ENCODE measurements around the gene DCAF6. TPM values are rescaled to one million over a fixed set of nuclear protein-coding genes. Genes with fewer than 3 reads are reported as not detected.

The DCAF6 gene
- total and polyA plus RNA-seq, 4 donors, result 19.7 to 120 (median 28.2) TPM

- H3K27ac ChIP-seq (ENCODE audit: low read depth in 1 of 2, low read length in 1 of 2), result peak overlapping the region in 1 of 2 donors; percentile 10
- WGBS, 2 donors, result 80 to 85% methylated on average over 16 of the region's 16 CpGs
- DNase-seq, result peak in 2 of 3 donors; percentile 66 to 87
These were observed 149.0 kb downstream of the DCAF6 start for GRCh38 chr1:168085401-168085872.

GRCh38 chr1:168086438-168086837, 150.0 kb downstream of the DCAF6 start:
- Histone ChIP-seq H3K9me3 (ENCODE audit: control insufficient read depth in 4 of 4, insufficient read depth in 3 of 4, low read length in 3 of 4) (no peaks in the 10 kb centered on the region), H3K4me3 (no peak overlapping the region), H3K27me3 (ENCODE audit: control insufficient read depth in 3 of 3, insufficient read depth in 3 of 3, low read length in 2 of 3) (no peaks in the 10 kb centered on the region), H3K27ac (ENCODE audit: low read depth in 1 of 2, low read length in 1 of 2) (no peak overlapping the region), H3K4me1 (ENCODE audit: control insufficient read depth in 5 of 5, insufficient read depth in 5 of 5, low read length in 5 of 5) (peaks cover 0 to 17% (median 0%) of the 10 kb centered on the region in 5 donors), H3K9ac (ENCODE audit: insufficient read depth in 1 of 2, low read length in 2 of 2) (no peak overlapping the region), H3K36me3 (ENCODE audit: control insufficient read depth in 4 of 4, insufficient read depth in 4 of 4, low read length in 4 of 4) (peaks cover 0 to 24% (median 6%) of the 10 kb centered on the region in 4 donors)
- DNase-seq, result no peak
- 82 to 84% methylated on average over 2 of the region's 2 CpGs for WGBS, 2 donors
- ATAC-seq (ENCODE audit: insufficient read depth, low FRiP score), result no peak
- no peak for TF ChIP-seq CTCF (IDR thresholded peaks at IDR 0.05; ENCODE audit: control extremely low read depth, extremely low read depth)

More at GRCh38 chr1:168085401-168085872, 149.0 kb downstream of the DCAF6 start:
- Histone ChIP-seq H3K4me1 (ENCODE audit: control insufficient read depth in 5 of 5, insufficient read depth in 5 of 5, low read length in 5 of 5) (peaks cover 0 to 17% (median 0%) of the 10 kb centered on the region in 5 donors), H3K36me3 (ENCODE audit: control insufficient read depth in 4 of 4, insufficient read depth in 4 of 4, low read length in 4 of 4) (peaks cover 0 to 24% (median 6%) of the 10 kb centered on the region in 4 donors), H3K4me3 (no peak overlapping the region), H3K9ac (ENCODE audit: insufficient read depth in 1 of 2, low read length in 2 of 2) (no peak overlapping the region), H3K9me3 (ENCODE audit: control insufficient read depth in 4 of 4, insufficient read depth in 3 of 4, low read length in 3 of 4) (no peaks in the 10 kb centered on the region), H3K27me3 (ENCODE audit: control insufficient read depth in 3 of 3, insufficient read depth in 3 of 3, low read length in 2 of 3) (no peaks in the 10 kb centered on the region)
- TF ChIP-seq CTCF (IDR thresholded peaks at IDR 0.05; ENCODE audit: control extremely low read depth, extremely low read depth), result no peak
- ATAC-seq (ENCODE audit: insufficient read depth, low FRiP score), result no peak

GRCh38 chr1:168087696-168088095, 151.2 kb downstream of the DCAF6 start:
- Histone ChIP-seq H3K36me3 (ENCODE audit: control insufficient read depth in 4 of 4, insufficient read depth in 4 of 4, low read length in 4 of 4) (peaks cover 0 to 24% (median 6%) of the 10 kb centered on the region in 4 donors), H3K9ac (ENCODE audit: insufficient read depth in 1 of 2, low read length in 2 of 2) (no peak overlapping the region), H3K27me3 (ENCODE audit: control insufficient read depth in 3 of 3, insufficient read depth in 3 of 3, low read length in 2 of 3) (no peaks in the 10 kb centered on the region), H3K9me3 (ENCODE audit: control insufficient read depth in 4 of 4, insufficient read depth in 3 of 4, low read length in 3 of 4) (no peaks in the 10 kb centered on the region), H3K4me3 (no peak overlapping the region), H3K4me1 (ENCODE audit: control insufficient read depth in 5 of 5, insufficient read depth in 5 of 5, low read length in 5 of 5) (peaks cover 0 to 17% (median 0%) of the 10 kb centered on the region in 5 donors), H3K27ac (ENCODE audit: low read depth in 1 of 2, low read length in 1 of 2) (no peak overlapping the region)
- no peak for TF ChIP-seq CTCF (IDR thresholded peaks at IDR 0.05; ENCODE audit: control extremely low read depth, extremely low read depth)
- 87 to 93% methylated on average over 10 of the region's 10 CpGs for WGBS, 2 donors
- no peak for DNase-seq
- no peak for ATAC-seq (ENCODE audit: insufficient read depth, low FRiP score)

All from lung (tissue), 12 donors.